ENCODE results near the gene GPR68.
A peak's percentile ranks its signal among the peaks of the same experiment; 100 is the strongest.
"Not testable (repeated sequence)": the region's sequence is repeated elsewhere in the genome, so short reads cannot be mapped to it uniquely, and the experiment has no call there.

GPR68 gene

GRCh38 chr14:91205459-91205858 is 39.0 kb downstream of the GPR68 start:
- ATAC-seq (replicated peaks) = no peak
- Mint-ChIP-seq H3K9me3 (no peaks in the 10 kb centered on the region), H3K27ac (peak overlapping the region; percentile 86 to 90), H3K4me3 (no peak overlapping the region), H3K27me3 (no peaks in the 10 kb centered on the region), H3K4me1 (ENCODE audit: low read depth in 2 of 2) (peaks cover 8 to 16% of the 10 kb centered on the region in 2 donors), H3K36me3 (ENCODE audit: insufficient read depth) (peaks cover 68% of the 10 kb centered on the region)
- no peak for DNase-seq

DNA sequence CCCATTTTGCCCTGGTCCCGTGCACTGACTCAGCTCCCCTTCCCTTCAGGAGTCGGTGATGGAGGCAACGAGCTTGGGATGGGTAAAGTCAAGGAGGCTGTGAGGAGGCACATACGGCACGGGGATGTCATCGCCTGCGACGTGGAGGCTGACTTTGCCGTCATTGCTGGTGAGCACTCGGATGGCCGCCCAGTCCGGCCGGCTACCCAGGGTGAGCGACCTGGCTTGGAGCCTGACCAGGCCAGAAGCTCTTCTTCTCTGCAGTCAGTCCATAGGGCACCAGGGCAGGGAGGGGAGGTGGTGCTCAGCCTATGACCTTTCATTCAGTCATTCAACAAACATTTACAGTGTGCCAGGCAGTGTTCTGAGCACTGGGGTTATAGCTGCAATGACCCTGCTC is 39.8 kb downstream of the GPR68 start:
- peaks cover 8 to 14% of the 10 kb centered on the region in 2 donors for H3K4me1 Mint-ChIP-seq (ENCODE audit: low read depth in 2 of 2)
- H3K27ac Mint-ChIP-seq = peak overlapping the region; percentile 38 to 86
- ATAC-seq (replicated peaks) (no peak), DNase-seq (no peak)
- H3K4me3 Mint-ChIP-seq = no peak overlapping the region
- H3K36me3 Mint-ChIP-seq (ENCODE audit: insufficient read depth) = peaks cover 72% of the 10 kb centered on the region
- no peaks in the 10 kb centered on the region for H3K27me3 Mint-ChIP-seq
- no peaks in the 10 kb centered on the region for H3K9me3 Mint-ChIP-seq

- Mint-ChIP-seq H3K9me3 (no peaks in the 10 kb centered on the region), H3K4me1 (ENCODE audit: low read depth in 2 of 2) (peaks cover 8 to 12% of the 10 kb centered on the region in 2 donors), H3K27ac (peak overlapping the region; percentile 72 to 84), H3K27me3 (no peaks in the 10 kb centered on the region), H3K4me3 (peak overlapping the region; percentile 35 to 62), H3K36me3 (ENCODE audit: insufficient read depth) (peaks cover 61% of the 10 kb centered on the region)
- ATAC-seq (replicated peaks) (no peak), DNase-seq (no peak)
Observed at GRCh38 chr14:91202234-91202974, 42.1 kb downstream of the GPR68 start.

GRCh38 chr14:91200802-91201201 is 43.7 kb downstream of the GPR68 start:
- not testable (repeated sequence) for H3K27me3 Mint-ChIP-seq; DNase-seq; H3K9me3 Mint-ChIP-seq; H3K27ac Mint-ChIP-seq; ATAC-seq (replicated peaks); H3K4me3 Mint-ChIP-seq
- peaks cover 8 to 12% of the 10 kb centered on the region in 2 donors for H3K4me1 Mint-ChIP-seq (ENCODE audit: low read depth in 2 of 2)
- peaks cover 61% of the 10 kb centered on the region for H3K36me3 Mint-ChIP-seq (ENCODE audit: insufficient read depth)

GRCh38 chr14:91197631-91198030 is 46.9 kb downstream of the GPR68 start:
- Mint-ChIP-seq H3K4me3 (no peak overlapping the region), H3K36me3 (ENCODE audit: insufficient read depth) (peaks cover 48% of the 10 kb centered on the region), H3K4me1 (ENCODE audit: low read depth in 2 of 2) (peaks cover 13 to 15% of the 10 kb centered on the region in 2 donors), H3K27me3 (no peaks in the 10 kb centered on the region), H3K9me3 (no peaks in the 10 kb centered on the region), H3K27ac (no peak overlapping the region)
- ATAC-seq (replicated peaks) (no peak), DNase-seq (no peak)

GRCh38 chr14:91195881-91196280 is 48.6 kb downstream of the GPR68 start:
- no peaks in the 10 kb centered on the region for H3K27me3 Mint-ChIP-seq
- peak overlapping the region in 1 of 2 donors; percentile 35 for H3K27ac Mint-ChIP-seq
- DNase-seq (no peak), ATAC-seq (replicated peaks) (no peak)
- peaks cover 8 to 9% of the 10 kb centered on the region in 2 donors for H3K4me1 Mint-ChIP-seq (ENCODE audit: low read depth in 2 of 2)
- H3K36me3 Mint-ChIP-seq (ENCODE audit: insufficient read depth) = peaks cover 52% of the 10 kb centered on the region
- H3K9me3 Mint-ChIP-seq = no peaks in the 10 kb centered on the region
- no peak overlapping the region for H3K4me3 Mint-ChIP-seq

DNA sequence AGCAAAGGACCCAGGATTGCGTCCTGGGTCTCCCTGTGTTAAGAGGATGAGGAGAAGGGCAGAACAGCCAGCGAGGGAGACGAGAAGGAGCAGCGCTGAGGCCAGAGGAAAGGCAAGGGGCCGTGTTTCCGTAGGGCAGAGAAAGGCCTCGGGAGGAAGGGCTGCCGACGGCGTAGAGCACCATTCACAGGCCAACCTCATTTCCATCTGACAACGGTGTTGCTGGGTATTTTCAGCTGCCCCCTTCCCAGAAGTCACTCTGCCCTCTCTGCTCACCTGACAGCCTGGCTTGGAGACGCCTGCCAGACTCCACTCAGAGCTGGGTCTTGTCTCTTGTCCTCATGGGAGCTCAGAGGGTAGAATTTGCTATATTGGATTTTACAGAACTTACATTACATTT is 51.4 kb downstream of the GPR68 start:
- ATAC-seq (replicated peaks) = no peak
- no peak for DNase-seq
- H3K27me3 Mint-ChIP-seq = no peaks in the 10 kb centered on the region
- peaks cover 8 to 14% of the 10 kb centered on the region in 2 donors for H3K4me1 Mint-ChIP-seq (ENCODE audit: low read depth in 2 of 2)
- no peak overlapping the region for H3K27ac Mint-ChIP-seq
- no peaks in the 10 kb centered on the region for H3K9me3 Mint-ChIP-seq
- H3K4me3 Mint-ChIP-seq = no peak overlapping the region
- peaks cover 61% of the 10 kb centered on the region for H3K36me3 Mint-ChIP-seq (ENCODE audit: insufficient read depth)

DNA sequence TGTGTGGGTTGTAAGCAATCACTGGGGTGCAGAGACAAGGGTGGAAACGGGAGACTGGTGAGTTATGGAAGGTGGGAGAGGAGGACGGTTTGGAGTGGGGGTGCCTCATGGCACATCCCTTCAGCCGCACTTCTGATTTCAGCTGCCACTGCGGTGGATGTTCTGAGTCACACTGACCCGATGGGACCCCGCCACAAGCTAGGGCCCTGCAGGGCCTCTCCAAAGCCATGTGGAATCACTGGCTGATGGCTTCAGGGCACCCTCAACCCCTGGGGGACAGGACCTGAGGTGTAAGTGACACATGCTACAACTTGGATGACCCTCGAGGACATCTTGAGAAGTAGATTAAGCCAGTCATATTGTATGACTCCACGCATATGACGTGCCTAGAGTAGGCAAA is 53.7 kb downstream of the GPR68 start:
- DNase-seq = no peak
- Mint-ChIP-seq H3K4me3 (no peak overlapping the region), H3K27ac (peak overlapping the region; percentile 6 to 74), H3K4me1 (ENCODE audit: low read depth in 2 of 2) (peaks cover 8 to 14% of the 10 kb centered on the region in 2 donors), H3K27me3 (no peaks in the 10 kb centered on the region), H3K36me3 (ENCODE audit: insufficient read depth) (peaks cover 60% of the 10 kb centered on the region), H3K9me3 (no peaks in the 10 kb centered on the region)
- ATAC-seq (replicated peaks) = no peak

- peaks cover 58% of the 10 kb centered on the region for H3K36me3 Mint-ChIP-seq (ENCODE audit: insufficient read depth)
- H3K27ac Mint-ChIP-seq = no peak overlapping the region
Observed at GRCh38 chr14:91187271-91187670, 57.2 kb downstream of the GPR68 start.

GRCh38 chr14:91186515-91187066 is 57.9 kb downstream of the GPR68 start:
- peaks cover 0 to 5% of the 10 kb centered on the region in 2 donors for H3K4me1 Mint-ChIP-seq (ENCODE audit: low read depth in 2 of 2)
- DNase-seq = no peak
- no peak overlapping the region for H3K27ac Mint-ChIP-seq
- H3K9me3 Mint-ChIP-seq = no peaks in the 10 kb centered on the region
- H3K27me3 Mint-ChIP-seq = no peaks in the 10 kb centered on the region
- peaks cover 63% of the 10 kb centered on the region for H3K36me3 Mint-ChIP-seq (ENCODE audit: insufficient read depth)
- no peak for ATAC-seq (replicated peaks)
- no peak overlapping the region for H3K4me3 Mint-ChIP-seq

More at GRCh38 chr14:91187271-91187670, 57.2 kb downstream of the GPR68 start:
- H3K4me1 Mint-ChIP-seq (ENCODE audit: low read depth in 2 of 2) = peaks cover 0 to 5% of the 10 kb centered on the region in 2 donors
- H3K4me3 Mint-ChIP-seq = no peak overlapping the region
- no peaks in the 10 kb centered on the region for H3K9me3 Mint-ChIP-seq
- H3K27me3 Mint-ChIP-seq = no peaks in the 10 kb centered on the region
- ATAC-seq (replicated peaks) (no peak), DNase-seq (no peak)

DNA sequence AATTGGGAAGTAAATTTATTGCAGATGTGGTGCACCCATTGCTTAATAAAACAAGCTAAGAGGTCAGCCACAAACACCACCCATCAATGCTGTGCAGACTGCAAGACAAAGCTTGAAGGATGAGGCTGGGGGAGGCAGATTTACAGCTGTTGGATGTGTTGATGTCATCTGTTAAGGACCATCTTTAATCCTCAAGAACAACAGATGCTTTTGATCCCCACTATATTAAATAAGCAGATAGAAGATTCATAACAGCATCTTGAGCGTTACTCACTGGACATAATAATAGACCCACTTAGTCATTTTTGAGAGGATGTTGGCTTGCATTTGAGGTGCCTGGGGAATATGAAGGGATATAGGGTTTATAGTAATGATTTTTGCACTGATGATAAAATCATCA is 58.8 kb downstream of the GPR68 start:
- H3K27ac Mint-ChIP-seq = no peak overlapping the region
- no peaks in the 10 kb centered on the region for H3K9me3 Mint-ChIP-seq
- H3K27me3 Mint-ChIP-seq = no peaks in the 10 kb centered on the region
- peaks cover 0 to 5% of the 10 kb centered on the region in 2 donors for H3K4me1 Mint-ChIP-seq (ENCODE audit: low read depth in 2 of 2)
- H3K4me3 Mint-ChIP-seq = no peak overlapping the region
- DNase-seq (no peak), ATAC-seq (replicated peaks) (no peak)
- peaks cover 60% of the 10 kb centered on the region for H3K36me3 Mint-ChIP-seq (ENCODE audit: insufficient read depth)

DNA sequence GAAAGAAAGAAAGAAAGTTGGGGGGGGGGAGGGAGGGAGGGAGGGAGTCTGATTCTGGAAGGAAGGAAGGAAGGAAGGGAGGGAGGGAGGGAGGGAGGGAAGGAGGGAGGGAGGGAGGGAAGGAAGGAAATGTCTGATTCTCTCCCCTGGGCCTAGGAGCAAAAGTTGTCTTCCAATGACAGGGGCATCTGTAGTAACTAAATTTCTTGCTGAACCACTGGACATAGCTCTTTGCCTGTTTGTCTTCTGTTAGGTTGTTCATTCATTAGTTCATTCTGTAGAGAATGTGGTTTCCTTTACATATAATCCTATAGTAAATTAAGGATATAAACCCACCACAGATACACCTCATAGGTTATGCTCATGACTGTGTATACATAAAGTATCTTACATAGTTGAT is 59.9 kb downstream of the GPR68 start:
- H3K27ac Mint-ChIP-seq = peak overlapping the region; percentile 38 to 74
- ATAC-seq (replicated peaks) = no peak

GRCh38 chr14:91182753-91183152 is 61.8 kb downstream of the GPR68 start:
- peaks cover 44% of the 10 kb centered on the region for H3K36me3 Mint-ChIP-seq (ENCODE audit: insufficient read depth)
- not testable (repeated sequence) for H3K27ac Mint-ChIP-seq; H3K4me1 Mint-ChIP-seq (ENCODE audit: low read depth in 2 of 2); H3K27me3 Mint-ChIP-seq; DNase-seq; H3K9me3 Mint-ChIP-seq; ATAC-seq (replicated peaks); H3K4me3 Mint-ChIP-seq

More for the DNA sequence above, 59.9 kb downstream of the GPR68 start:
- Mint-ChIP-seq H3K4me1 (ENCODE audit: low read depth in 2 of 2) (no peaks in the 10 kb centered on the region), H3K9me3 (no peaks in the 10 kb centered on the region), H3K4me3 (no peak overlapping the region), H3K36me3 (ENCODE audit: insufficient read depth) (peaks cover 50% of the 10 kb centered on the region), H3K27me3 (no peaks in the 10 kb centered on the region)
- DNase-seq = no peak
